ENCODE results near the gene CALN1.
"Not testable (repeated sequence)": the region's sequence is repeated elsewhere in the genome, so short reads cannot be mapped to it uniquely, and the experiment has no call there.

CALN1 gene

DNA sequence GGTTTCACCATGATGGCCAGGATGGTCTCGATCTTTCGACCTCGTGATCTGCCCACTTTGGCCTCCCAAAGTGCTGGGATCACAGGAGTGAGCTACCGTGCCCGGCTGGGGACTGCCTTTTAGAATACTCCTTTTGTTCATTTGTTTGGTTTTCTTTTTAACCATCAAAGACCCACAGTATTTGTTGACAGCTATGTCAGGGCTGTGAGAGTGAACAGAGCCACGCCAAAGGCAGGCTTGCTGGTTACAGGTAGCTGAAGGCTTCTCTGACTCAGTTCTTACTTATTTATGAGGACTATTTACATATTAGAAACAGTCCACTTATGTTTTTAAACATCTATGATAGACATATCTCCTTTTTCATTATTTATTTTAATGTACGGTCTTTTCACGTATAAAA lies 544.5 kb downstream of the CALN1 start:
- no peak for DNase-seq (ENCODE audit: low read depth in 2 of 2)

DNA sequence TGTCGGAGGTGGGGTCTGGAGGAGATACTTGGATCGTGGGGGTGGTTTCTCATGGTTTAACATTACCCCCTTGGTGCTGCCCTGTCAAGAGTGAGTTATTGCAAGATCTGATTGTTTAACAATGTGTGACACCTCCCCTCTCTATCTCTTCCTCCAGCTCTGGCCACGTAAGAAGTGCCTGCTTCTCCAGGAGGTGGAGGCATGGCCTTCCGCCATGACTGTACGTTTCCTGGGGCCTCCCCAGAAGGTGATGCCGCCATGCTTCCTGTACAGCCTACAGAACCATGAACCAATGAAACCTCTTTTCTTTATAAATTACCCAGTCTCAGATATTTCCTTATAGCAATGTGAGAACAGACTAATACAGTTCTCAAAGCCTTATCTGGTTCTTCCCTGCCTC lies 547.0 kb downstream of the CALN1 start:
- no peak for DNase-seq (ENCODE audit: low read depth in 2 of 2)

DNA sequence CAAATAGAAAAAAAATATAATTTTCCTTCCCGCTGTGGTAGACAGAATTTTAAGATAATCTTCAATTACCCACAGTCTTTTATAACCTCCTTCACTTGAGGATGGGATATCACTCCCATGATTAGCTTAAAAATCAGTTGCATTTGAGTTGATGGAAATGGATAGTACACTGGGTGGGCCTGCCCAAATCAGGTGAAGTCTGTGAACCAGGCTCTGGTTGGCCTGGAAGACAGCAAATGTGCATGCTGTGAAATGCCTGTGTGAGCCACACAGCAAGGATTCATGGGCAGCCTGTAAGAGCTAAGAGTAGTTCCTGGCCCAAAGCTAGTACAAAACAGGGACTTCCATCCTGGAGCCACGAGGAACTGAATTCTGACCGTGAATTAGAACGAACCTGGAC lies 548.0 kb downstream of the CALN1 start:
- no peak for DNase-seq (ENCODE audit: low read depth in 2 of 2)

DNA sequence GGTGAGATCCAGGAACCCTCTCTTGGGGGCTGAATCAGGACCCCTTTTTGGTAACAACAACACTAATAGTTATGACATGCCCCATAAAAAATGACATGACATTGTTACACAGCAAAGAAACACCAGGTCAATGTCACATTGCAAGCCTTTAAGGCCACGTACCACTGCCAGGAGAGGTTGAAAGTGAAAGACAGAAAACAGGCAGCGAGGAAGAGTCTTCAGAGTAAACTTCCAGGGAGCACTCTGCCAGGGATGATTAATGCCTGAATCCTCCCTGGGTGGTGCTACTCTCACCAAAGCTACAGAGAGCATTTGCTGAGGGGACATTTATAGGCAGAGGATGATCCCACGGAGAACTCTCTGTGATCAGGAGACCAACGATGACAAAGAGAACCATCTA lies 551.6 kb downstream of the CALN1 start:
- DNase-seq (ENCODE audit: low read depth in 2 of 2) = no peak

DNA sequence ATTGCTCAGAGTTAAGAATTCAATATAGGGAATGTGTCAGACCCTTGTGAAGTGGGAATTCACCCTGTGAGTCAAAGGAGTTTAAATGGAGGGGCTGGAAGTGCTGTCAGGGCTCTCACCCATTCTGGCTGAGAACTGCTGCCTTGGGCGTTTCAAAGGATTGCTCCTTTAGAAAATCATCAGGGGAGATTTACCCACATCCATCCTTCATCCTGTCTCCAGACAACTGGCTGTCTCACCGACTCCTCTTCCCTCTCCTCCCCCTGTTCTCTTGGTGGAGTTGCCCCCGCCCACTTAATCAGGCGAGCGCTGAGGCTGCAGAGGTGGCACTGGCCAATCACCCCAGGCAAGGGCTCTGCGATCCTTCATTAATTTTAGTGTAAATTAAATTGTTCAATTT lies 554.8 kb downstream of the CALN1 start:
- no peak for DNase-seq (ENCODE audit: low read depth in 2 of 2)

DNA sequence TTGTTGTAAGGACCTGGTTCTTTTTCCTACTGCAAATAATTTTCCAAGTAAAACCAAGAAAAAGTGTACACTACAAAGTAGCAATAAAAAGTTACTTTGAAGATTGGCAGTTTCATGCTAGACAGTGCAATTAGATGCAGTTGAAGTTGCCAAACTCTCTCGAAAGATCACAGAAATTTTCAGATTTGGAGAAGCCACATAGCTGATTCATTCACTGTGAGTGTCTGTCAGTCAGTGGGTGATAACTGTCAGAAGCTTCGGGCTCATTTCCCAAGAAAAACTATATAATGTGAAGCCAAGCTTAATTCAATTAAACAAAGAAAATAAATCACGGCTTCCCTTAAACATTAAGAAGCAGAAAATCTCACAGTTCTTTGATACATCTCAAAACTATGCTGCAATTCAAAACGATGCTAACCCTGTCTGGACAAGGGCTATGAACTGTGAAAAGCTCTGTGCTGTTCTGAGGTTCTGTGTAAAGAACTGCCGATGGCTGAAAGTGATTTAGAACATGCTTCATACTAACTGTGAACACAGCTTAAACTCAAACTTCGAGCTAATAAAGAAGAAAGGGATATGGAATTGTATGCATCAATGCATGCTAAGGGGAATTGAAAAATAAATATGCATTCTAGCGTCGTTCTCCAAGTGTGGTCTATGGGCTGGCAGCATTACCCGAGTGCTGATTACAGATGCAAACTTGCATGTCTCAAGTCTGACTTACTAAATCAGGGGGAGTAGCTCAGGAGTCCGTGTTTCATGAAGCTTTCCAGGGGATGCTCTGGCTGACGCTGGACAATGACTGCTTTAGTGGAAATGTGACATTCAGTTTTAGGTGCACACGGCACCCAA lies 557.4 kb downstream of the CALN1 start:
- no peak for DNase-seq (ENCODE audit: low read depth in 2 of 2)

DNA sequence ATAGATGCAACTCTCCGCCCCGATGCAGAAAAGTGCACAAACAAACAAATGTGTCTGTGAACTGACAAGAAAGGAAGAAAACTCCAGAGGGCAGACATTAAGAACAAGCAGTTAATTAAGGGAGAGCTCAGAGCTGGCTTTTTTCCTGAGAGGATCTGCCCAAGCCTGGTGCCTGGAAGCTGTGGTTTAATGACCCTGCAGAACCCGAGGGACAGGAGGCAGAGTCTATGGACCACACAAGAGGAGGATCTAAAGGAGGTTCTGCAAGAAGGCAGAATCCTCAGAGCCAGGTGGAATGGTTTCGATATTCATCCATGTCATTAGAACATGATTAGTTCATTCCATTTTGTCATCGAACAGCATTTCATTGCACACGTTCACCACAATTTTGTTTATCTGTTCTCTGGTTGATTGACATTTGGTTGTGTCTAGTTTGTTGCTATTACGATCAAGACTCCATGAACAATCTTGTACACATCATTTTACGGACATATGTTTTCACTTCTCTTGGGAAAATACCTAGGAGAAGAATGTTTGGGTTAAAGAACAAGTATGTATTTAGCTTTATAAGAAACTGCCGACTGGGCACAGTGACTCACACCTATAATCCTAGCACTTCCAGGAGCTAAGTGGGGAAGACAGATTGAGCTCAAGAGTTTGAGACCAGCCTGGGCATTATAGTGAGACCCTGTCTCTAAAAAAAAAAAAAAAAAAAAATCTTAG lies 560.2 kb downstream of the CALN1 start:
- DNase-seq (ENCODE audit: low read depth in 2 of 2) = no peak

DNA sequence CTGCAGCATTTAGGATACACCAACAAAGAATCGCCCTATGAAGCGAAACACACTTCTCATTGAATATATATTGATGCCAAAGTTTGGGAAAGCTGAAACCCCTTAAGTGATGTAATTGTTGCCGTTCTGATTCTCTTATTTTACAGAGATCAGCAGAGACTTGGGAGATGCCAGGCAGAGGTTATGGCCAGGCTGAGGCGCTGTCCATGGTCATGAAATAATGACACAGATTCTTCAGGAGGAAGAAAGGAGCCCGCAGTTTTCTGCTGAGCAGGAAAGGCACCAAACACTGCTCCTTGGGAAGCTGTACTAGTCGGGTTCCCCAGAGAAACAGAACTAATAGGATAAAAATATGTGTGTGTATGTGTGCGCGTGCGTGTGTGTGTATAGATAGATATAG lies 566.0 kb downstream of the CALN1 start:
- DNase-seq (ENCODE audit: low read depth in 2 of 2) = no peak

DNA sequence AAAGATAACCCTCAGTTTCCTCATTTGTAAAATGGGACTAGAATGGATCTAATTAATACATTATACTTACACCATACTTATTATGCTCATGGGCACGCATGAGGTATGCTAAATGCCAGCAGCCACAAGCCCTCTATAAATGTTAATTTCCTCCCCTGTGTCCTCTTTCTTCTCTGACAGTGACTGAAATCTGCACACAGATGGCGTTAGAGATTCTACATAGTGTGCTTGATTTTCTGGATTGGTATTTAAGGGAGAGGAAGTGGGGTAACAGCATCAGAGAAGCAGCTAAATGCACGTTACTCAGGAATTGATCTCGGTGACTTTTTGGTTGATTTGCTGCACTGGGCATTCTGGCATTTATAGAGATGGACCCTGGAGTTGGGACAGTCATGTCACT lies 568.5 kb downstream of the CALN1 start:
- DNase-seq (ENCODE audit: low read depth in 2 of 2) = no peak

DNA sequence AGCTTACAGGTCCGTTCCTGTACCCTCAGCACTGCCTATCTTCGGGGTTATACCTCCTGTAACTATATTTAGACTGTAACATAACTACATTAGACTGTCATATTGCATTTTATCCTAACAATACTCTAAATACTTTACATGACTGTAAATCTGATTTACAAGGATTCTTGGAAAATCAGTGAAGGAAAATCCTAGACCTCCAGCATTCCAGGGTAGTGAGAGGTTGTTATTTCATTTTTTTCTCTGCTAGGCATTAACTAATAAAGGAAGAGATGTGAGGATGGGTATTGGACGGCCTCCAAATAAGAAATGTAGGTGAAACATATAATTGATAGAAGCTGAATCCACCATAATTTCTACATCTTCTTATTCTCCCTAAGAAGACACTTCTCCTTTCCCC lies 569.4 kb downstream of the CALN1 start:
- DNase-seq (ENCODE audit: low read depth in 2 of 2) = no peak

DNA sequence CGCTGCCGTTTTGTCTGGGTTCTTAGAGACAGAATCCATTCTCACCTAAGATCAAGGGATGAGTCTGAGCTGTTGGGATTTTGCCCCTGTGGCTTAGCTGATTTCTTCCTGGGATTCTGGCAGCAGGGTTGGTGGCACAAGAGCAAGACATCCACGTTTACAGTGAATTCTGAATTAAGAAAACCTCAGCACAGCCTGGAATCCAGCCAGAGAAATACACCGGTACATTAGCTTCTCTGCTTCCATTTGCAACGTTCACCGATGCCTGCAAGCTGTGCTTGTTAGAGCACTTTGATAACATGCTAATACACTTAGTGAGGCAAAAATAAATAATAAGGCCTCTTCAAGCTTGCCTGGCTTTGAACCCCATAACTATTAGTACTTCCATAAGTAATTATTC lies 569.8 kb downstream of the CALN1 start:
- DNase-seq (ENCODE audit: low read depth in 2 of 2) = no peak

DNA sequence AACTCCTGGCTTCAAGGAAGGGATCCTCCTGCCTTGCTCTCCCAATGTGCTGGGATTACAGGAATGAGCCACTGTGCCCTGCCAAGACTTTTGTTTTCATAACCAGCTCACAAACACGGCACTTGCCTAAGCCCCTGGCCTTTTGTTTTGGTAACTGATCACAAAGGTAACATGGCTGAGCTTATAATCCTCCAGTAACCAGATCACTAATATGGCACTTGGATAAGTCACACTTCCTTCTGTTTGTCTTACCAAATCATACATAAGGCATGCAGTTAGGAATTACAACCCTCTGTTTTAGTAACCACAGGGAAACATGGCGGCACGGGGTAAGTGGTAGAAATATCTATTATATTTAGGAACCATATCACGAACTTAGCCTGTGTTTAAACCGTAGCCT lies 577.1 kb downstream of the CALN1 start:
- DNase-seq (ENCODE audit: low read depth in 2 of 2) = no peak

DNA sequence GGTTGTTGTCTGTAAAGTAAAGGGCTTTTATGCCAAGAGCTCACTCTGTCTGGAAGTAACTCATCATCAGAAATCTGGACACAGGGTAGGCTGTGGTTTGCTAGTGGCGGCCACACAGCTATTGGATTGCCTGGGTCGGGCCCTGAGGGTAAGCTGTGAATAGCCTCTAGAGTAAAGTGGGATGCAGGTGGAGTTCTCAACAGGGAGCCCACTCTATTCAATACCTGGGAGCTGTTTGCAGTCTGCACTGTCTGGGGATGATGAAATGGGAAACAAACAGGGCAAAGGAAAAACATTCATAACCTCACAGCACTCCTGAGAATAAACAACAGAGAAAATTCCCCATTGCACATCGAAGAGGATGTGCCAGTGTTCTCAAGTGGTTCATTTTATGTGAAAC lies 582.6 kb downstream of the CALN1 start:
- DNase-seq (ENCODE audit: low read depth in 2 of 2) = no peak

DNA sequence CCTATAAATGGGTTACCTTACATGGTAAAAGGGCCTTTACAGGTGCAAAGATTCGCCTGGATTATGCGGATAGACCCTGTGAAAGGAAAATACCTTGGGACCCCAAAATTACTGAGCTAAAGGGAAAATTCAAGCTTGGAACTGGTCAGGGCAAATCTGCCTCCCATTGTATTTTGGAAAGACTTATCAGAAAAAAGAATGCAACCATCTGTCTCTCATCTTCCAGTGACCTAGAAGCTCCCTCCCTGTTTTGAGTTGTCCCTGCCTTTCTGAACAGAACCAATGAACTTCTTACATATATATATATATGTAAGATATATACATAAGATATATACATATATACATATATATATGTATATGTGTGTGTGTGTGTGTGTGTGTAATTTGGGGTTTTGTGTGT lies 583.8 kb downstream of the CALN1 start:
- no peak for DNase-seq (ENCODE audit: low read depth in 2 of 2)

DNA sequence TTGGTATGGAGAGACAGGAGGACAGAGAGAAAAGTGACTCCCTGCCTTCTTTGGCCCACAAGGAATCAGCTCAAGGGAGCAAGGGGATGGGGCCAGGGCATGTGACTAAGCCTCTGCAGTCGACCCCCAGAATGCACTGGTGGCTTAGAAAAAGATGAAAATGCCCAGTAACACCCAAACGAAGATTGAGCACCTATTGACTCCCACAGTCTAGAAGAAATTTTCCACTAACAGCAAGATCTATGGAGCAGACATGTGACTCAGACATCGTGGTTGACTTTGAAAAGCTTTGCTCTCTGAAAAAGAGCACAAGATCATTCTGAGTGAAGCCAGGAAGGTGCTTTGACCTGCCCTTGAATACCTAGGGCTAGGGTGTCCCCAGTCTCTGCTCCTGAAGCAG lies 586.0 kb downstream of the CALN1 start:
- no peak for DNase-seq (ENCODE audit: low read depth in 2 of 2)

DNA sequence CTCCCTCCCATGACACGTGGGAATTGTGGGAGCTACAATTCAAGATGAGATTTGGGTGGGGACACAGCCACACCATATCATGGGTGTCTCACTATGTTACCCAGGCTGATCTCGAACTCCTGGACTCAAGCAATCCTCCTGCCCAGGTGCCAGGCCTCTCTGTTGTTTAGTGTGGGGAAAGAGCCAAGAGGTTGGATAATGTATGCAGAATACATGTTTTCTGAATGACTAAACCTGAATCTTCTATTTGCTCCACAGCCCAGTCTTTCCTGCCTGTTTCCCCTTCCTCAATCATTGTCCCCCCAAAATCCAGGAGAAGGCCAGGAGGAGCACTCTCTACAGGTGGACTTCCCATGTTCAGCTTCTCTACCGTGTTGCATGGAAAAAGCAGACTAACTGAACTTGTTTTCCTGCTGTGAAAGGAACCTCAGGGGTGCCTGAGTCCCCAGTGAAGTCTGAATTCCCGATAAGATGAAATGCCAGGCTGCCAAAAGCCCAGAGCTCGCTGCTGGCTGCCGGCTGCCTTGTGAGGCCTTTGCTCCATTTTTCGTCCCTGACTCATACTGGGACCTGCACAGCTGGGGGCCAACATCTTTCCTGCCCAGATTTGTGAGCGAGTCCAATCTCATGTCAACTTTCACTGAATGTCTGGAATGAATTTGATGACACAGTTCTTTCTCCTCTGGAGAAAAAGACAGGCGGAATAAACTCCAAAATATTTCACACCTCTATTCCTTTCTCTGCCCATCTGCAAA lies 588.0 kb downstream of the CALN1 start:
- DNase-seq (ENCODE audit: low read depth in 2 of 2) = no peak

DNA sequence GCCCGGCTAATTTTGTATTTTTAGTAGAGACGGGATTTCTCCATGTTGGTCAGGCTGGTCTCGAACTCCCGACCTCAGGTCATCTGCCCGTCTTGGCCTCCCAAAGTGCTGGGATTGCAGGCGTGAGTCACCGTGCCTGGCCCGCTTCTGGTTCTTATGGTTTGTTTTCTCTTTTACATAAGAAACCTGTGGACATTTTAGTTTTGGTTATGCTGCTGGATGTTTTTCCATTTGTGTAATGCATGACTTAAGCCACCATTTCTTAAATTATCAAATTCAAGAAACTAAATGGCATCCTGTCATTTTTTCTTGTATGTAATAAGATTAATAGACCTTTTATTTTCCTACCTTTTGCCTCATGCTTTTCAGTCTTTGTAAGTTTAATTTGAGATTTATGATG lies 589.7 kb downstream of the CALN1 start:
- not testable (repeated sequence) for DNase-seq (ENCODE audit: low read depth in 2 of 2)

DNA sequence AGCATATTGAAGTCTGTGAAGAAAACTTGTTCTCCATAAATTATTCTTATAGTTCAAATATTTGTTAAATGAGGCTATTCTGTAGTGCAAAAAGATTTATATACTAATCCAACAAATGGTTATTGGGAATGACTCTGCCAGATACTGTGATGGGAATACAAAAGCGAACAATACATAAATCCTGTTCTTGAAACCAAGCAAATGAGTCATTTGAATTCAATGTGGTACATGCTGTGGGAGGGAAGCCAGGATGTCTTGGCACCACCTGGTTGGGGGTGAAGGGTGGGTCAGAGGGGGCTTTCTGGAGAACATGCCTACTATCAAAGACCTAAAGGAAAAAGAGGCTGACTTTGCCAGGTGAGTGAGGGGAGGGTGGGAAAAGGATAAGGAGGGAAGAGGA lies 594.2 kb downstream of the CALN1 start:
- DNase-seq (ENCODE audit: low read depth in 2 of 2) = no peak

DNA sequence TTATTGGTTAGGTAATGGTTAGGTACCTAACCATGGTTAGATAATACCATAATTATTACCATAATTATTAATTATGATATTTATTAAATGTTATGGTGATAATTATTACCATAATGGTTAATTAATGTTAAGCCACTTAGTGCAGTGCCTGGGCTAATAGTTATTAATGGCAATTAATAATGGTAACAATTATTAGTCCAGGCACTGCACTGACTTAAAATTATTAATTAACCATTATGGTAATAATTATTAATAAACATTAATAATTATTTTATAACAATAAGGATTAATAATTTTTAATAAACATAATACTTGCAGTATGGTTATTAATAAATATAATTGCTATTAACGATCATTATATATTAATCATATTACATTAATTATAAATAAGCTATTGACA lies 604.0 kb downstream of the CALN1 start:
- no peak for DNase-seq (ENCODE audit: low read depth in 2 of 2)

DNA sequence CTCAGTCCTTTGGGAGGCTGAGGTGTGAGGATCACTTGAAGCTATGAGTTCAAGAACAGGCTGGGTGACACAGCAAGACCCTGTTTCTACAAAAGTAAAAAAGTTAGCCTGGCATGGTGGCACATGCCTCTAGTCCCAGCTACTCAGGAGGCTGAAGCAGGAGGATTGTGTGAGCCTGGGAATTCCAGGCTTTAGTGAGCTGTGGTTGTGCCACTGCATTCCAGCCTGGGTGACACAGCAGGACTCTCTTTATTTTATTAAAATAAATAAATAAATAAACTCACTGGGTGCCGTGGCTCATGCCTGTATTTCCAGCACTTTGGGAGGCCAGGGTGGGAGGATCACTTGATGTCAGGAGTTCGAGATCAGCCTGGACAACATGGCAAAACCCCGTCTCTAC lies 607.9 kb downstream of the CALN1 start:
- no peak for DNase-seq (ENCODE audit: low read depth in 2 of 2)

DNA sequence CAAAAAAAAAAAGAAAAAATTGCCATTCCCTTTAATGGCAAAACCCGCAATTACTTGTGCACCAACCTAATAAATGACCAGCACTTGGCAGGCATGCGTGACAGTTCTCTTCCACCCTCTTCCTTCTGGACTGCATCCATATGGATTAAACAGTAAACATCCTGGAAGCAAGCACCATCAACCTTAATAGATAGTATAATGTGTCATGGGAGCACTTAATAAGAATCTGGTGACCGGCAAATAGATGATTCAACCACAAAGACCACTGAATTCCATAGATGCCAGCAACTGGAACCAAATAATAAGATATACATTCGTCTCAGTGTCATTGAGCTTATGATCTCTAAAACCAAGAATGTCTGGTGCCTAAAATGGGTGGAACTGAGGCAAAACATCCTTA lies 610.2 kb downstream of the CALN1 start:
- no peak for DNase-seq (ENCODE audit: low read depth in 2 of 2)

DNA sequence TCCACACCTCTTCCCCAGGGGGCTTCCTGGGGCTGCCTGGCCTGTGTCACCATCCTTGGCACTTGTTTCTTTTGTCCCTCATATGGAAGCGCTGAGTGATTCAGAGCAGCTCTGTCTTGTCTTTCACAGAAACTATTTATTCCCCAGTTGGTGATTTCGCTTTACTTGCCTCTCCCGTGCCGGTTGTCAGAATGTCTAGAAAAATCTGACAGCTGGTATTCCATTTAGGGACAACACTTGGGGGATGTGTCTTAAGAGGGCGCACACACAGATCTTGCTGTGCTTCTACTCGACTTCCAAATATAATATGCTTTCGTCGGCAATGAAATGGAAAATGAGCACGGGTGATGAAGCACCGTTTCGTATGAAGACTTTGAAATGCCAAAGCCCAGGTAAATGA lies 611.8 kb downstream of the CALN1 start:
- DNase-seq (ENCODE audit: low read depth in 2 of 2) = no peak

DNA sequence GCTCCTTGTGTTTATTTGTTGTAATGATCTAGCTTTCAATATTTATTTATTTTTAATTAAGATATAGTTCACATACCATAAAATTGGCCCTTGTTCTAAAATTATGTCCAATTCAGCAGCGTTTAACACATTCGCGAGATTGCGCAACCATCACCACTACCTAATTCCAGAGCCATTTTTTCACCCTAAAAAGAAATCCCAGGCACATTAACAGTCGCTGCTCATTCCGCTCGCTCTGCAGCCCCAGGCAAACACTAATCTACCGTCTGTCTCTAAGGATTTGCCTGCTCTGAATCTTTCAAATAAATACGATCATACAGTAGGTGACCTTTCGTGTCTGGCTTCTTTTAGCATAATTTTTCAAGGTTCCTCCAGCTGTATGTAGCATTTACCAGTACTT lies 616.7 kb downstream of the CALN1 start:
- no peak for DNase-seq (ENCODE audit: low read depth in 2 of 2)
